NK-92 (cell line): ENCODE data around the gene FNDC3A.

Experiments used
- DNase-seq: peaks from one replicate; lab custom pipeline; 2025; ENCODE audit not compliant: unreplicated experiment; lab: John Stamatoyannopoulos, UW

FNDC3A gene

GRCh38 chr13:49247643-49248621 lies 272.2 kb downstream of the FNDC3A start, which contains the start of gene CDADC1:
Gene CDADC1, plus strand, starts transcription at chr13:49247925. Its CDS starts 113 bp downstream, at chr13:49248038.
- peak; percentile 29 for DNase-seq

DNA sequence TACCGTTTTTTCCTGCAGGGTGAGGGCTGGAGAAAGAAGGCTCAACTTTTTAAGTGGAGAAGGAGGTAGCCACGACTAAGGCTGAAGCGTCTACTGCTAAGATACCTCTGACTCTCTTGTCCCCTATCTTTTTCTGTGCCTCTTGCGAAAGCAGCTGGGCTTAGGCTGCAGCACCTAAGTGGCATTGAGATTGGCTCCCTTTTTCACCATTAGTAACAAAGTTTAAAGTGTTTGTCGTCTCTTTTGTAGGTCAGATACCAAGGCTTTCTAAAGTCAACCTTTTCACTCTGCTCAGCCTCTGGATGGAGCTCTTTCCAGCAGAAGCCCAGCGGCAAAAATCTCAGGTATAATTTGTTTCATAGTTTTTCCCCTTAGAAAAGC lies 272.9 kb downstream of the FNDC3A start:
- no peak for DNase-seq

- DNase-seq = no peak
These were observed 275.6 kb downstream of the FNDC3A start for GRCh38 chr13:49251326-49251725.

GRCh38 chr13:49253310-49253709 lies 277.6 kb downstream of the FNDC3A start:
- DNase-seq = no peak

- DNase-seq = no peak
These were observed 278.3 kb downstream of the FNDC3A start for GRCh38 chr13:49254007-49254406.

DNA sequence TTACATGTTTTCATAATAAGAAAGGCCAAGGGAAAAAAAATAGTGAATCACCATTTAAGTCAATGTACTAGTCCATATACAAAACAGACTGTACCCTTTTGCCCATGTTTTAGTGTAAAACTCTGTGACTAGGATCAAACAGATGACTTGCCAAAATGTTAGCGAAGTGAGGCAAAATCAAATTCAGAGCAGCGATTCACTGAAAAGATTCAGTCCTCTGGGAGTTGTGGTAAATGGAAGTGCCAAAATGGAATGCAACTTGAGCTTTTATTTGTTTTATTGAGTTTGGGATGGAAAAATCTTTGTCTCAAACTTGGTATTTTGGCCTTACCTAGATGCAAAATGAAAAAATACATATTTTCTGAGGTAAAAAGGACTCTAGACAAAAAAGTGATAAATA lies 281.1 kb downstream of the FNDC3A start:
- DNase-seq = no peak

- no peak for DNase-seq
These were observed 282.5 kb downstream of the FNDC3A start for GRCh38 chr13:49258089-49258796.
